GM19240 (cell line): Measurements from ENCODE around the gene SIM1.

Source experiments
- DNase-seq: peaks from one replicate; pipeline ENCODE4 v3.0.0; 2011; ENCODE audit warnings: low spot score; ENCODE audit not compliant: insufficient read length

The SIM1 gene

DNA sequence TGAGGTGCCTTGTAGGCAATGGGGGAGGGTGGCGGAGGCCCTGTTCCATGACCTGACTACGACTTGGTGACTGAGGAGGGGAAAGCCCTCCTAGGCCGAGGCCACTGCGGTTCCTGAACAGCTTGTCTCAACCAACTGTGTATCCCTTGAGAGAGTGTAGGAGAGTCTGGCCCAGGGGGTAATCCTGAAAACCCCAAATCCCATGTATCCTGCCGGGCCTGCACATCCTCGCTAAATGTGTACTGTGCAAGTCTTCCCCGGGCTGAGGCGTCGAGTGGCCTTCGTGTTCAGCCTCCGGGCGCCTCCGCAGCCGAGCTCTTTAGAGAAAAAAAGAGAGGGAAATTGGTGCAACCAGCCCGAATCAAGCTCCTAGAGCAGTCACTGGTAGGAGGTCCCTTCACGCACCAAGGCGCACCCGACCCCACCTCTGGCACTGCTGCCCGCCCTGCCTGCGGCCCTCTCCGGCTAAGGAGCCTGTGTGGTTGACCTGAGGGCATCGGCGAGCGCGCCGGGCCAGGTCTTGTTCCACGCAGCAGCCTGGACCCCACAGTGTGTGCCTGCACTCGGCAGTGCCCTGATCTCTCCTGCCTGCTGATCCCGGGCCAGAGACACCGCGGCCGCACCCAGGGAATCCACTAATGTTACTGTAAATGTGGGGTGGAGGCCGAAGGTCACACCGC lies 7.3 kb downstream of the SIM1 start:
- no peak for DNase-seq

- DNase-seq: no peak
These were observed 7.8 kb downstream of the SIM1 start for GRCh38 chr6:100456908-100457235.

DNA sequence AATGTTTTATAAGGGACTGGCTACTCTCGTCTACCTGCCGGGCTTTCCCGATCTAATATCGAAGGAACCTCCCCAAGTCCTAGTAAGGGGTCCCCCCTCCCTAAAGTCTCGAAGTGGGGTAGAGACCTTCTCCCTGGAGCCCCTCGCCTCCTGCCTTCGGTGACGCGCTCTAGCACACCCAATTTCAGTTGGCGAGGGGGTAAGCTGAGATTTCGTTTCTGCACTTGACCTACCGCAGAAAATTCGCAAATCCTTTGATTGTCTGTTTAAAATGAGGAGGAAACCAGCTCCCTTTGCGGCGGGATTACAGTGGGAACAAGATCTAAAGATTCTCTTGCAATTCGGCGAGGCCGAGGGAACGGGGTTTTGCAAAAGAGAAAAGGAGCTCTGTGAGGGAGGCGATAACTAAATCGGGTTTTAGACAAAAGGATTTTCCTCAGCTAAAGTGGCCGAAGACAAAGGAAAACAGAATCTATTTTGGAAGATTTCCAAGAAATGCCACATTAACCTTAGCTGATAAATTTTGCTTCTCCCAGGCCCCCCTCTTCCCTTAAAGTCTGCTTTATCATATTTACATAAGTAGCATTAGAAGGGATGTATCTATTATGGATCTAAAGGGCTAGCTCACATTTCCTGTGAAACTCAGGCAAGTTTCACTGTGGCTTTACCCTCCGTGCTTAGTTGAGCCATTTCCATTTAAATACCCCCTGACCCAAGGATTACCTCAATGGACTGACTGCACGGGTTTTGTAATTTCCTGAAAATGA lies 8.4 kb downstream of the SIM1 start:
- no peak for DNase-seq

GRCh38 chr6:100455230-100456124 lies 9.2 kb downstream of the SIM1 start:
- DNase-seq: no peak

- no peak for DNase-seq
These were observed 10.0 kb downstream of the SIM1 start for GRCh38 chr6:100454551-100455229.

DNA sequence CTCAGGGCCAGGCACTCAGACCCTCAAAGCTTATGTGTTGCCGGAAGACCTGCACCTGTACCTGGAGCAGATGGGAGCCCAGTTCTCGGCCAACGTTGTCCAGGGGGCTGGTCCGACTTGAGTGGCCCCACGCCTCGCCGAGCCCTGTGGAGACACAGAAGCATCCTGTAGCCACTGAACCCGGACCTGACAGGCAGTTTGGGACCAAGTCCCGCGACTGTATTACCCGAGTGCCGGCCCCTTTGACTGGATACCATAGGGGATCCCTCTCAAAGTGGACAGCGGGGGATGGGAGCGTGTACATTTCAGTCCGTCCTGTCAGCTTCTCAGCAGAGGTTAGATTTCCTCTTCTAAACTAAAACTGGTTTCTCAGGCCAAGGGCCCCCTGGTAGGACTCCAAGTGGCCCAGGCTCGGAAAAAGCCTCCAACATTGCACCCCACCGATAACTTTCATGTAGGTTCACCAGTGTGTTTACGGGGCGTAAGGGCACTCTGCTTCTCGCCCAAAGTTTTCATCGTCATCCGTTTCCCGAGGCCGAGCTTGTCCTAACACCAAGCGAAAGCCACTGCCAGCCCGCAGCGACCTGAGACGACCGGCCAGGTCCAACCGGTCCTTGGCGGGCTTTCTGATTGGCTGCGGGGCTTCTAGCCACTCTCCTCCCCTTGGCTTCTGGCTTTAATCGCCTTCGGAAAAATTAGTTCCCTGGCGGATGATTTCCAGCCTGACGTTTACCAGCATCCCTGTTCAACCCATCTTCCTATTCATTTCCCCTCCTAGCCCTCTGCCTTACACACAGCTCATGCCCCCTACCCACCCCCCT lies 10.8 kb downstream of the SIM1 start:
- no peak for DNase-seq

- no peak for DNase-seq
These were observed 11.7 kb downstream of the SIM1 start for GRCh38 chr6:100452998-100453397.

DNA sequence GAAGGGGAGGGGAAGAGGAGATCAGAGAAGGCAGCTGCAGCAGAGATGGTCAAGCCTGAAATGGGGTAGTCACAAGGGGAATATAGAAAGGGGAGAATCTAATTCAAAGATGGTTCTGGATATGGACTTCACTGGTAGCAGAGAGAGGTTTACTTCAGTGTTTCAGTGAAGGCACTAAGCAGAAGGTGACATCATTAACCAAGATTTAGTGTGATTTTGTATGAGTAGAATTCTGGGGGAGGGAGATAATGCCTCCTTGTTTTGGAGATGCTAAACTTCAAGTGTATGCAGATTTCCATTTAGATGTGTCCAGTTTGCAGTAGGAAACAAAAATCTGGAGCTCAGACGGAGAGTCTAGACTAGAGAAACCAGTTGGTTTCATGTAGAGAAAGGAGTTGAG lies 13.1 kb downstream of the SIM1 start:
- DNase-seq: no peak

DNA sequence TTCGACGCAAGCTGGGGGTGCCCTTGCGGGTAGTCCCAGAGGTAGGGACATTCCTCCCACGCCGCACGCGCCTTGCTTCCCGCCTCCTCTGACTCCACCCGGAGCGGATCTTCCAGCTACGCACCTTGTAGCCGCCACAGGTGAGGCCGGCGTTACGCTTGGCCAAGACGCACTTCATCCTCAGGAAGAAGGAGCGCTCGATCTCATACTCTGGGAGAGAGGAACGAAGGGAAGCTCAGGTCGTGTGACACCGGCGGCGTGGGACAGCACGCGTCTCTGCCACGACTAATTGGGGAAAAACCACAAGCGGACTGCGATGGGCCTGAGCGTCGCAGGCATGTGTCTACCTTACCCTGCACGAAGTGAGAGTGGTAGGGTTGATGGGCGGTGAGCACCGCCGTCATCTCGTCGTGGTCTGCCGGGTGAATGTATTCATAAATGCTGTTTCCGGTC lies 15.5 kb downstream of the SIM1 start:
- DNase-seq: no peak

- DNase-seq: no peak
These were observed 16.6 kb downstream of the SIM1 start for GRCh38 chr6:100447900-100448748.

GRCh38 chr6:100447081-100447899 lies 17.4 kb downstream of the SIM1 start:
- no peak for DNase-seq

- DNase-seq: no peak
These were observed 18.3 kb downstream of the SIM1 start for GRCh38 chr6:100446115-100447080.

DNA sequence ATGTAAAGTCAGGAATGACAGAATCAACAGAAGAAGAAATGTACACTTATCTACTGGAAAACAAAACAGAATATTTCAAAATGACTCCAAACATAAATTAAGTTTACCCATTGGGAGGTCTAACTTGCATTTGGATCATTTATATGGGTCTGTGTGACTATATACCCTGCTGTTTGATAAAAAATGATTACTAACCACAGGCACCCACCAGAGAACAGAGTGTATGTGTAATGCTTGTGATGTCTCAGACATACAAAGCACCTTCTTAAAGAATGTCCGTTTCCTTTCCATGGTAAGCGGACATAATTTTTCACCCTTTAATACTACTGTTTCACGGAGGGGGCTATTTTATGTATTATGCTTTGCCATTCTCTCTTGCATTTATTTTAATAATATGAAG lies 19.2 kb downstream of the SIM1 start:
- DNase-seq: no peak

GRCh38 chr6:100440935-100441334 lies 23.8 kb downstream of the SIM1 start:
- no peak for DNase-seq

DNA sequence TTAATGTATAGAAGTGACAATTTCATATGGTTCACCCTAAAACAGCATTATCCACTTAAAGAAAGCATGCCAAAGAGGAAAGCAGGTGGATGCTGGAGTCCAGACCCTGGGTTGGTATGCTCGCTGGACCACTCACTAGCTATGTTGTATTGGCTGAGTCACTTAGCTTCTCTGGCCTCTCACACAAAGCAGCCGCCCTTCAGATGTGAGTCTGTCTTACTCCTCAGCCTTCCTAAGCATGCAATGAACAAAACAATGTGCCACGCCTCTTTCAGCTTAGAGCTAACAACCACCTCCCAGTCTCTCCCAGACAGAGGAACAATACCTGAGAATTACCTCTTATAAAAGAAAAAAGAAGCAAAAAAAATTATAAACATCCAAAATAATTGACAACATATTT lies 29.4 kb downstream of the SIM1 start:
- no peak for DNase-seq

- no peak for DNase-seq
These were observed 30.8 kb downstream of the SIM1 start for GRCh38 chr6:100433726-100434435.

- DNase-seq: no peak
These were observed 32.6 kb downstream of the SIM1 start for GRCh38 chr6:100432136-100432535.
